Measurements from ENCODE around the gene AHI1.
"Not testable (repeated sequence)": the region's sequence is repeated elsewhere in the genome, so short reads cannot be mapped to it uniquely, and the experiment has no call there.

Gene AHI1

DNA sequence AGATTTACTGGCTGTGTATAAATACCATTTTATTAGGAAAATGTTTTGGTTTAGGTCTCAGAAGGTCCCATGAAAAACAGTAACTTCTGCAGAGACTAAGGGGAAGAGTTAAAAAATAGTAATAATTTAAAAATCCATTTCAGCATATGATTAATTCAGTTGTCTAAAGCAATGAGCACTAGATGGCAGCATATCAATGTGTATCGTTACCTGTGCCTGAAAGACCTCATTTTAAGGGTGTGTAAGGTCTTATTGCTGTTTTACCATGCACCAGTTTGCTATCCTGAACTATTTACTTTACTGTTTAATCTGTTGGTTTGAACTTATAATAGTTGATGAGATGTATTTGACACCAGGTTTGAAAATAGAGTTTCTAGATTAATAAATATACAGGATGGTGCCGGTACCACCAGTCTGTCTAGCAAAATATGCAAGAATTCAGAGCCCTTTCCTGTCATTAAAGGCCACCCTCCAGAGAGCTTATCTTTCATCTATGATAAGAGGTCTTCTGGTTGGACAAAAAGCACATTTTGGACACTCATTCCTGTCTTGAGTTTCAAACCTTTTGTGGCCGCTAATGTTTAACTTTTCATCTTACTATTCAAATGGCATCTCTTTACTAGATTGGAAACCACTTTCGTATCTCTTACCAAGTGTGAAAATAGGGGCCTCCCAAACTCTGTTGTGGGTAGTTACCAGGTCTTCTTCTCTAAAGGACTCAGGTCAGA, 8.9 kb upstream of the AHI1 start:
- no peak overlapping the region for H3K4me3 ChIP-seq (ENCODE audit: low read depth, low read length)

DNA sequence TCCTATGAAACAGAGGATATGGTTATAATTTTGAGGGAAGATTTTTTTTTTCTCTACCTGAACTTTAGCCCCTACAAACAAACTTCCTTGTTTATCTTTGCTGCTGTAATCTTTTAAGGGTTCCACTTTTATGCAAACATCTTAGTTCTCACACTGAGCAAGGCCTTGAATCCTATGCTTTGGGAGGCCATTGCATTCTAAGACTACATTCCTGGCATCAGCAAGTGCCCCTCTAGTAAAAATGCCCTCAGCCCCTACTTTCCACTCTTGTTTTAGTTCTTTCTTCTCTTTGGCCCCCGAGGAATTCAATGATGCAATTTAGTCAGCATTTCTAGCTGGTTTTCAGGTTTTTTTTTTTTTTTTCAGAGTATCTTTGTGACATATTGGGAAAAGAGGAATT, 8.1 kb upstream of the AHI1 start:
- no peak overlapping the region for H3K4me3 ChIP-seq (ENCODE audit: low read depth, low read length)

GRCh38 chr6:135505222-135505621, 7.7 kb upstream of the AHI1 start:
- H3K4me3 ChIP-seq (ENCODE audit: low read depth, low read length), result no peak overlapping the region

- H3K4me3 ChIP-seq (ENCODE audit: low read depth, low read length), result no peak overlapping the region
Observed at GRCh38 chr6:135504734-135505133, 7.2 kb upstream of the AHI1 start.

DNA sequence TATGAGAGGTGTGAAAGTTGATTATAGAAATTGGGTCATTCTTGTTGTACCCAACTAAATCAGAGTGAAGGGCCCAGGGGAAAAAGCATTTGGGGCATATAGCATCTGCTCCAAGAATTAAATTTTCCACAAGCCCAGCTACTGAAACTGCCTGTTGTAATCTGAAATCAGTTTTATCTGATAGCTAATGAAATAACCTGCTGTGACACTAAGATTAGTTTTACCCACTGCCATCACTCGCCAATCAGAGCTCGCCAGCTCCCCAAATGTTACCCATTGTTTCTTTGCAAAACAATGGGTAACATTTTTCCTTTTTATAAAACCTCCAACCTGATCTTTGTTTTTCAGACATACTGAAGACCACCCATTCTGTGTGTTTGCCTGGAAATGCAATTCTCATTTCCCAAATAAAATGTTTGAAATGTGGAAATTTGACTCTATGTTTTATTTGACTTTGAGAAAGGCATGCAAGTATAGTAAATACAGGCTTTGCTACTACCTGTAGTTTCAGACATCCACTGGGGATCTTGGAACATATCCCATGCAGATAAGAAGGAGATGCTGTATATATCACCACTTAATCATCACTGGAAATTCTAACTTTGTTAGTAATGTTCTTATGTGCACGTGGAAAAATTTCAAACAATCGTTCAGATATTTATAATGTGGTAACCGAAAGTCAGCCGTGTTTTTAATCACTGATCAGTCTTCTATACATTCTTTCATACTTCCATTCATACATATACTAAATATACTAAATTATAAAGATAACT, 6.3 kb upstream of the AHI1 start:
- no peak overlapping the region for H3K4me3 ChIP-seq (ENCODE audit: low read depth, low read length)

DNA sequence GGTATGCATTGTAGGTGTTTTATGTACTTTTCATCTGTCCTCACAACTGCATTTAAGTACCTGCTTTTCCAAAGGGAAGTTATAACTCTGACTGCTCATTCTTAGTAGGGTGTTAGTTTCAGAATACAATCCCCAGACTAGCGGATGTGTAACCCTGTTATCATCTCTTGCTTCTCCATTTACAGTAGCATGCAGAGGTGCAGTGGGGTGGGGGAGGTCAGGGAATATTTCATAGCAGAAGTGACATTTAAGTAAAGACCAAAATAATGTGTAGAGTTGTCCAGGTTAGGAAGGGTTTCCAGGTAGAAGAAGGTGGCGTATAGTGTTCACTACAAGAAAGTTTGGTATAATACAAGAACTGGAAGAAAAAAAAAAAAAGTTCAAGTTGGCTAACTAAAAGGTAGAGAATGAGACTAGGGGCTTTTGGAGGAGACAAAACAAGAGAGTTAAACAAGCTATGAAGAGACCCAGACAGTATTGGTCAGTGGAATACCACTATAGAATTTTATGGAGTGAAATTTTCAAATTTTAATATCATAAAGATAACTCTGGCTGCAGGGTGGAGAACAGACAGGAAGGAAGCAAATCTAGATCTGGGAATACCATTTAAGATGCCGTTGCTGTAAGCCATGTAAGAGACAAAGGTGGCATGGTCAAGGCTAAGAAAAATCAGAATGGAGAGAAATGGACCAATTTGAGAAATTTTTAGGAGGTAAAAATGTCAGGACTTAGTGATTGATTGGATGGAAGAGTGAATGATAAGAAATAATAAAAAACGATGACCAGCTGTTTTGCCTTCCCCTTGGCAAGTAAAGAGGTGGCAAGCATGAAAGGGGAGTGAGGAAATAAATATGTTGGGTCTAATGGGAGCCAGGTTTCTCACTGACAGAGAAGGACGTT, 2.2 kb upstream of the AHI1 start:
- no peak overlapping the region for H3K4me3 ChIP-seq (ENCODE audit: low read depth, low read length)

GRCh38 chr6:135498185-135498841, 773 bp upstream of the AHI1 start:
- H3K4me3 ChIP-seq (ENCODE audit: low read depth, low read length), result peak overlapping the region; percentile 73

- H3K4me3 ChIP-seq (ENCODE audit: low read depth, low read length), result peak overlapping the region; percentile 73
Observed at GRCh38 chr6:135496800-135497411, 634 bp downstream of the AHI1 start.

- no peak overlapping the region for H3K4me3 ChIP-seq (ENCODE audit: low read depth, low read length)
Observed at GRCh38 chr6:135493218-135493961, 4.2 kb downstream of the AHI1 start.

DNA sequence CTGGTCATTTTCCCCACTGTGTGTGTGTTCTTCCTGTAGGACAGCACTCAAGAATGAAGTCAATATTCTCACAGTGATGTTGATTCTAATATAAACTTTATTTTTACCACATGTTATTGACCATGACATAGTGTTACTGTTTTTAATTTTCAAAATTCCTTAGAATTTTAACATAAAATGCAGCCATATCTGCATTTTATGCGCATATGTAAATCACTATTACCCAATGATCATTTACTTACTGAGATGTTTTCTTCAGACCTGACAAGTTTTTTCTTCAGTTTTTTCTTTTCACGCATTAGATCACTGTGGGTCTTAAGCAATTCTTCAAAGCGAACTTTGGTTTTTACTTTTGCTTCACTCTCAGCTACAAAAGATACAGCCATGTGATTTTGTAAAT, 7.2 kb downstream of the AHI1 start:
- no peak overlapping the region for H3K4me3 ChIP-seq (ENCODE audit: low read depth, low read length)

DNA sequence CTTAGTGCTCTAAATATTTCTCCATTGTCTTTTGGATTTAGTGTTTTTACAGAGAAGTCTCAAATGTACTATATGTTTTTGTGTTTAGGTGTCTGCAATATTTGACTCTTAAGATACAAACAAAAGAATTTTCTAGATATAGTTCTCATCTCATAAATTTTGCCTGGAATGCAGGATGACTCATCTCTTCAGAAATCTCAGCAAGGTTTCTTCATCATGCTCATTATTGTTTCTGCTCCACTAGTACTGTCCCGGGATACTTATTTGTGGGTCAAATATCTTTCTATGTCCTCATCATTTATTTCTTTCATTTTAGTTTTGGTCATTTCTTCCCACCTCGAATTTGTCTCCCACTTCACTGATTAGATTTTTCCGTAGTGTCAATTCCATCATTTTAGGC, 9.5 kb downstream of the AHI1 start:
- no peak overlapping the region for H3K4me3 ChIP-seq (ENCODE audit: low read depth, low read length)

GRCh38 chr6:135483903-135484302, 13.6 kb downstream of the AHI1 start:
- not testable (repeated sequence) for H3K4me3 ChIP-seq (ENCODE audit: low read depth, low read length)

DNA sequence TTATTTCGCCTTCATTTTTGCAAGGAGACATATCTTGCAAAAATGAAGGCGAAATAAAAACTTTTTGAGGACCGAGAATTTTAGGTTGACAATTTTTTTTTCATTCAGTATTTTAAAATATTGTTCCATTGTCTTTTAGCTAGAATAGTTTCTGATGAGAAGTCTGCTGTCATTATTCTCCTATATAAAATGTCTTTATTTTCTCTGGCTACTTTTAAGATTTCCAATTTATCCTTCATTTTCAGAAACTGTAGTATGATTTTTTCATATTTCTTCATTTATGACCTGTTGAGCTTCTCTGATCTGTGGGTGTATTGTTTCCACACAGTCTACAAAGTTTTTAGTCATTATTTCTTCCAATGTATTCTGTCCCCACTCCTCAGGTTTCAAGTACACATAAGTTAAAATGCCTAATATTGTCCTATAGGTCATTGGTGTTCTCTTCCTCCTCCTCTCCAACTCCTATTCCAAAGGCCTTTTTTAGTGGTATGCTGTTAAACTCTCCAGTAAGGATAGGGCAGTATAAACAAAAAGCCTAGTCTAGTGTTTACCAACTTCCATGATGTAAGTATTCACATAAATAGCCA, 15.7 kb downstream of the AHI1 start:
- no peak overlapping the region for H3K4me3 ChIP-seq (ENCODE audit: low read depth, low read length)

DNA sequence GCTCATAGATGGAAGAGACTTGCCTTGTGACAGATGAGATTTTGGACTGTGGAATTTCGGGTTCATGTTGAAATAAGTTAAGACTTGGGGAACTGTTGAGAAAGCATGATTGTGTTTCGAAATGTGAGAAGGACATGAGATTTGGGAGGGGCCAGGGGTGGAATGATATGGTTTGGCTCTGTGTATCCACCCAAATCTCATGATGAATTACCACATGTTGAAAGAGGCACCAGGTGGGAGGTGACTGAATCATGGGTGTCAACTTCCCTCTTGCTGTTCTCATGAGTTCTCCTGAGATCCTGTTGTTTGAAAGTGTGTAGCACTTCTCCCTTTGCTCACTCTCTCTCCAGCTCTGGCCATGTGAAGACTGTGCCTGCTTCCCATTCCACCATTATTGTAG, 17.9 kb downstream of the AHI1 start:
- H3K4me3 ChIP-seq (ENCODE audit: low read depth, low read length), result no peak overlapping the region

- H3K4me3 ChIP-seq (ENCODE audit: low read depth, low read length), result no peak overlapping the region
Observed at GRCh38 chr6:135478626-135479025, 18.9 kb downstream of the AHI1 start.

GRCh38 chr6:135475292-135475886, 22.2 kb downstream of the AHI1 start:
- H3K4me3 ChIP-seq (ENCODE audit: low read depth, low read length), result no peak overlapping the region

- H3K4me3 ChIP-seq (ENCODE audit: low read depth, low read length), result no peak overlapping the region
Observed at GRCh38 chr6:135474362-135474761, 23.2 kb downstream of the AHI1 start.

- no peak overlapping the region for H3K4me3 ChIP-seq (ENCODE audit: low read depth, low read length)
Observed at GRCh38 chr6:135465903-135466302, 31.6 kb downstream of the AHI1 start.

- H3K4me3 ChIP-seq (ENCODE audit: low read depth, low read length), result no peak overlapping the region
Observed at GRCh38 chr6:135465307-135465706, 32.2 kb downstream of the AHI1 start.

Data from iPS-11a (cell line).